Astrocyte of the spinal cord (primary cell): ENCODE measurements around the gene SYNC.
"Not testable (repeated sequence)": the region's sequence is repeated elsewhere in the genome, so short reads cannot be mapped to it uniquely, and the experiment has no call there.

Experiments used
- DNase-seq: peaks from one replicate; pipeline ENCODE4 v3.0.0; 2011; ENCODE audit warnings: low read depth, low spot score
- H3K4me3 ChIP-seq: 2 replicates; pipeline ENCODE4 v1.5.1; 2011; ENCODE audit warnings: low read depth, mild to moderate bottlenecking, low read length, moderate library complexity
- CTCF ChIP-seq: IDR thresholded peaks from 2 replicates; pipeline ENCODE4 v1.5.1; 2012; ENCODE audit warnings: low read depth, mild to moderate bottlenecking, low read length, inconsistent platforms
- in situ Hi-C: cut with HindIII; loops from 2 replicates; pipeline ENCODE4 v1.10.0; 2017; ENCODE audit warnings: low sequenced_read_pairs

The SYNC gene

GRCh38 chr1:32632829-32633228, 69.7 kb downstream of the SYNC start:
- no peak for DNase-seq
- in situ Hi-C loops: no loop called here
- no peak for TF ChIP-seq CTCF
- no peak overlapping the region for H3K4me3 ChIP-seq

GRCh38 chr1:32630173-32630572, 72.4 kb downstream of the SYNC start:
- in situ Hi-C loops, H3K4me3 ChIP-seq, DNase-seq: not testable (repeated sequence)
